Activated naive CD8-positive, alpha-beta T cell treated with anti-CD3 and anti-CD28 coated beads for 36 hours (primary cell): ENCODE results near the gene PBX2. TPM values are rescaled to one million over a fixed set of nuclear protein-coding genes. Genes with fewer than 3 reads are reported as not detected.

Source experiments
- DNase-seq: peaks from one replicate; pipeline ENCODE4 v3.0.0; 2021
- H3K27ac Mint-ChIP-seq: one replicate; pipeline ENCODE4 v1.8.0; 2022; ENCODE audit warnings: mild to moderate bottlenecking, moderate library complexity, mixed read lengths
- H3K27me3 Mint-ChIP-seq: one replicate; pipeline ENCODE4 v1.8.0; 2022; ENCODE audit warnings: mild to moderate bottlenecking, mixed read lengths
- H3K36me3 Mint-ChIP-seq: one replicate; pipeline ENCODE4 v1.8.0; 2021; ENCODE audit warnings: mild to moderate bottlenecking, mixed read lengths
- H3K4me1 Mint-ChIP-seq: one replicate; pipeline ENCODE4 v1.8.0; 2021; ENCODE audit warnings: mixed read lengths
- H3K4me3 Mint-ChIP-seq: one replicate; pipeline ENCODE4 v1.8.0; 2022; ENCODE audit warnings: mild to moderate bottlenecking, moderate library complexity, mixed read lengths
- H3K9me3 Mint-ChIP-seq: one replicate; pipeline ENCODE4 v1.8.0; 2022; ENCODE audit warnings: mixed read lengths
- total RNA-seq, 2 experiments: library from RNA; stranded (reverse); gene quantifications; one replicate each; pipeline ENCODE4 v1.2.3, GENCODE V29; 2021

The PBX2 gene
- total RNA-seq, 2 experiments from 2014 or later: 56.4 to 56.9 TPM

DNA sequence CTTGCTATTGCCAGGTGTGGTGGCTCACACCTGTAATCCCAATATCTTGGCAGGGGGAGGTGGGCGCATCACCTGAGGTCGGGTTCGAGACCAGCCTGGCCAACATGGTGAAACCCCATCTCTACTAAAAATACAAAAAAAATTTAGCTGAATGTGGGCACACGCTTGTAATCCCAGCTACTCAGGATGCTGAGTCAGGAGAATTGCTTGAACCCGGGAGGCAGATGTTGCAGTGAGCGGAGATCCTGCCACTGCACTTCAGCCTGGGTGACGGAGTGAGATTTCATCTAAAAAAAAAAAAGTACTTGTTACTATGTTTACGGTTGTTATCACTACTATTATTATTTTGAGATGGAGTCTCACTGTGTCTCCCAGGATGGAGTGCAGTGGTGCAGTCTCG lies 33.1 kb downstream of the PBX2 start:
- Mint-ChIP-seq H3K27ac (no peak overlapping the region), H3K4me3 (no peak overlapping the region), H3K4me1 (peaks cover 30% of the 10 kb centered on the region), H3K9me3 (no peaks in the 10 kb centered on the region), H3K36me3 (peaks cover 19% of the 10 kb centered on the region), H3K27me3 (no peaks in the 10 kb centered on the region)
- DNase-seq: no peak

DNA sequence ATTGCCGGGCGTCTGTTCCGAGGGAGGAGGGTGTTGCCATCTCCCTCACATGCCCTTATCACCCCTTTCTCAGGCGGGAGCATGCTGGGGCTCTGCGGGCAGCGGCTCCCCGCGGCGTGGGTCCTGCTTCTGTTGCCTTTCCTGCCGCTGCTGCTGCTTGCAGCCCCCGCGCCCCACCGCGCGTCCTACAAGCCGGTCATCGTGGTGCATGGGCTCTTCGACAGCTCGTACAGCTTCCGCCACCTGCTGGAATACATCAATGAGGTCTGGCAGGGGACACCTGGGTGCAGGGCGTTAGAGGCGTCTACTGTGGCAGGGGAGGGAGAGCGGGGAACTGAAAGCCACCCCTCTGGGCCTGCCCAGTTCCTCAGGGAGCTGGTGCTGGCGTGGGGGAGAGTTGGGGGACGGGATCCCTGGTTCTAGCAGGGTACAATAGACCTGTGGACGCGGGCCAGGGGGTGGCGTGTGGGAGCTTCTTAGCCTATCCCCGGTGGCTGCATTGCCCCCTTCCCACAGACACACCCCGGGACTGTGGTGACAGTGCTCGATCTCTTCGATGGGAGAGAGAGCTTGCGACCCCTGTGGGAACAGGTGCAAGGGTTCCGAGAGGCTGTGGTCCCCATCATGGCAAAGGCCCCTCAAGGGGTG lies 35.4 kb downstream of the PBX2 start:
- DNase-seq: peak; percentile 72
- peak overlapping the region; percentile 97 for H3K4me3 Mint-ChIP-seq
- peaks cover 9% of the 10 kb centered on the region for H3K27me3 Mint-ChIP-seq
- no peaks in the 10 kb centered on the region for H3K9me3 Mint-ChIP-seq
- H3K4me1 Mint-ChIP-seq: peaks cover 44% of the 10 kb centered on the region
- peak overlapping the region; percentile 92 for H3K27ac Mint-ChIP-seq
- H3K36me3 Mint-ChIP-seq: peaks cover 17% of the 10 kb centered on the region

DNA sequence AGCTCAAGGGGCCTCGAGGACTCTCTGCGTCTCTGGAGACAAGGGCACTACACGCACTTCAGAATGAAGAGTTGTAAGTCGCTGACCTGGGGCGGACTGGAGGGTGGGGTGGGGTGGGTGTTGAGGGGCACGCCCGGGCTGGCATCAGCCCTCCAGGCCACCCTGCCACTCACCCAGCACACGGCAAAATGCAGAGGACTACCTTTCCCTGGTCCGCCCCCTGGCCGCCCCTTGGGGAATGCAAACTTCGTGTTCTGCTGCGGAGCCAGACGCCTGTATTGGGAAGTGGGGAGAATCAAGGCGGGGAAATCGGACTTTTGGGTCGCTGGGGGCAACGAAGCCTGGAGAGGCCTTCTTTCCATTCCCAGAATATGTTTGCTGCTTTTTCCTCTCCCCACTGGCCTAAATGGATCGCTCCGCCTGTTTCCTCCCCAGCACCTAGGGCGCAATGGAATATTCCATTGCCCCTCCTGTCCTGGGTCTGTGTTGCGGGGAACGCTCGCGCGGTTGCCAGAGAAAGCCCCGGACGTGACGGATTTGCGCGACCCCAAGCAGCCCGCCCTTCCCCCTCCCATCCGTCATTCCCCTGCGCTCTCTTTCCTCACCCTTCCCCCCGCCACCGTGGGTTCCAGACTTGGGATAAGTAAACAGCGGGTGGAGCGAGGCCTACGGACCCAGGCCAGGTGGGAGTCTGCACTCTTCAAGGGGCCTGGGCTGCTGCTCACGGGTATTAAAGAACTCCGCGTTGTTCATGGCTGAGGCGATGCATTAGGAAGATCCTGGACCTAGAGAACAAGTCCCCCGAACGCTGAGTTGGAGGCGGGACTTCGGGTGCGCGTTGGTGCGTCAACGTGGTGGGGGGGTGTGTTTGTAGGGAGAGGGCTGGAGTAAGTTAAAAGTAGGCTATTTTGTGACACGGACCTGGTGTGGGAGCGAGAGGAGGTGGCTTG lies 36.2 kb downstream of the PBX2 start, which contains the start of gene PPT2:
Gene PPT2 (plus strand): TSS at position 578 of the 950 bp plus-strand sequence. CDS start 454 bp downstream, outside the sequence.
- Mint-ChIP-seq H3K27ac (peak within 1 kb of the TSS; percentile 92), H3K4me1 (peaks cover 48% of the 10 kb centered on the region), H3K36me3 (peaks cover 17% of the 10 kb centered on the region), H3K4me3 (peak within 1 kb of the TSS; percentile 97), H3K27me3 (peaks cover 13% of the 10 kb centered on the region), H3K9me3 (no peaks in the 10 kb centered on the region)
- peak; percentile 89 for DNase-seq

- peak overlapping the region; percentile 97 for H3K4me3 Mint-ChIP-seq
- peak overlapping the region; percentile 77 for H3K27ac Mint-ChIP-seq
- H3K36me3 Mint-ChIP-seq: peaks cover 14% of the 10 kb centered on the region
- DNase-seq: peak; percentile 40
- no peaks in the 10 kb centered on the region for H3K9me3 Mint-ChIP-seq
- H3K4me1 Mint-ChIP-seq: peaks cover 55% of the 10 kb centered on the region
- H3K27me3 Mint-ChIP-seq: peaks cover 18% of the 10 kb centered on the region
Observed at GRCh38 chr6:32152769-32153563, 37.0 kb downstream of the PBX2 start.

GRCh38 chr6:32151863-32152768 lies 37.9 kb downstream of the PBX2 start, which contains the start of gene PRRT1:
PRRT1 (minus strand) TSS chr6:32151939; CDS start chr6:32151827, 112 bp downstream.
- H3K27me3 Mint-ChIP-seq: peaks cover 21% of the 10 kb centered on the region
- peaks cover 7% of the 10 kb centered on the region for H3K36me3 Mint-ChIP-seq
- no peak for DNase-seq
- peak within 1 kb of the TSS; percentile 26 for H3K27ac Mint-ChIP-seq
- H3K4me3 Mint-ChIP-seq: peak within 1 kb of the TSS; percentile 97
- H3K9me3 Mint-ChIP-seq: no peaks in the 10 kb centered on the region
- peaks cover 56% of the 10 kb centered on the region for H3K4me1 Mint-ChIP-seq

DNA sequence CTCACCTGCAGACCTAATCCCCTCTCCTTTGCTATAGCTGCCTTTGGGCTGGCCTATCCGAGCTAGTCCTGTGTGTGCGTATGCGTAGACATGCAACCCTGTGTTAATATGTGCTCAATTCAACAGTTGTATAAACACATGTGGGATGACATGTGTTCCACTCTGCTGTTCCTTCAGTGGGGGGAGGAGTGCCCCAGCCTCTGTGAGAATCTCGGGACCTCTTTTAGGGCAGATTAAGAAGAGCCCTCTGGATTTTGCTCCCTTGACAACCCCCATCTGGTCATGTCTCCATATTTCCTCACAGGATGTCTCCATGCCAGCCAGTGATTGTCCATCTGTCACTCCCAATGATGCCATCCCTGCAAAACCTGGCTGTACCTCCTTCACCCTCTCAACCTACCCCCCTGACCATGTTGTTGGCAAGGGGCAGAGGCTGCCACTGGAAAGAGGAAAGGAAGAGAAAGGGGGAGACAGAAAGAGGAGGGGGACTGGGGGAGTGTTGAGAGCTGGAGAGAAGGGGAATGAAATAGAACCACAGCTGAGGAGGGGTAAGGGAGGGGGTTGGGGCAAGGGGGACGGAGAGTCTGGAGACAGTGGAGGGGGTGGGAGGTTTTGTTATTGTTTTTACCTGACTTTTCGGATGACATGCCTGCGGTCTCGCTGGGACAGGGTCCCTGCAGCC lies 38.7 kb downstream of the PBX2 start:
- DNase-seq: no peak
- H3K27me3 Mint-ChIP-seq: peaks cover 21% of the 10 kb centered on the region
- H3K36me3 Mint-ChIP-seq: peaks cover 7% of the 10 kb centered on the region
- peaks cover 56% of the 10 kb centered on the region for H3K4me1 Mint-ChIP-seq
- H3K9me3 Mint-ChIP-seq: no peaks in the 10 kb centered on the region
- H3K4me3 Mint-ChIP-seq: peak overlapping the region; percentile 69
- peak overlapping the region; percentile 18 for H3K27ac Mint-ChIP-seq

GRCh38 chr6:32149932-32150870 lies 39.8 kb downstream of the PBX2 start:
- Mint-ChIP-seq H3K36me3 (peaks cover 7% of the 10 kb centered on the region), H3K27ac (peak overlapping the region; percentile 8), H3K4me1 (peaks cover 46% of the 10 kb centered on the region), H3K27me3 (peaks cover 21% of the 10 kb centered on the region), H3K9me3 (no peaks in the 10 kb centered on the region), H3K4me3 (peak overlapping the region; percentile 69)
- DNase-seq: no peak

DNA sequence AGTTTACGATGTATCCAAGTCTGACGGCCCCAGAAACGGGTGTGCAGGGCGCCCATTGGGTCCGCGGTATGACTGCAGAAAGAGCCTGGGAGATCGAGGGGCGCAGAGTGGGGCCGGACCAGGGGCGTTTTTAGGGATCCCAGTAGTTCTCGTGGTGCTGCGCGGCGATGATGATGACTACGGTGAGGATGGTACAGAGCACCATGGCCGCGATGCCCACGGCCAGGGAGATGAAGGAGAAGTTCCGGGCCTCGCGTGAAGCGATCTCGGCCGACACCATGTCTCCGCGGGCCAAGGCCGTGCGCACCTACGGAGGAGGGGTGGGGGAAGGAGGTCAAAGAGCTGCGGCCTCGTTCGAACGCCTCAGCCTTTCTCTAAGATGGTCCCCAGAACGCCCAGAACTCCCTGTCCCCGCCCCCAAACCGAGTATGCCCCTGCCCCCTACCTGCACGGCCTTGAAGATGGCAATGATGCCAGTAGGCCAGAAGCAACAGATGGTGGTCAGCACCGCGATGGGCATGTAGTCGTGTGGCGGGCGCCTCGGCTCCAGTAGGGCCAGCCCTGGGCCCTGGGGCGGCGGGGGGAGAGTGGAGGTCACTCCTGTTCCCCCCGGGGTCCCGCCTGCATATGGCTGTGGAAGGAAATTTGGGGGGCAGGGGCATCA lies 40.8 kb downstream of the PBX2 start:
- Mint-ChIP-seq H3K27me3 (peaks cover 21% of the 10 kb centered on the region), H3K4me1 (peaks cover 40% of the 10 kb centered on the region), H3K27ac (peak overlapping the region; percentile 80), H3K9me3 (no peaks in the 10 kb centered on the region), H3K4me3 (peak overlapping the region; percentile 73), H3K36me3 (peaks cover 7% of the 10 kb centered on the region)
- DNase-seq: no peak

GRCh38 chr6:32148289-32149091 lies 41.5 kb downstream of the PBX2 start:
- H3K4me1 Mint-ChIP-seq: peaks cover 40% of the 10 kb centered on the region
- peaks cover 21% of the 10 kb centered on the region for H3K27me3 Mint-ChIP-seq
- H3K4me3 Mint-ChIP-seq: peak overlapping the region; percentile 73
- DNase-seq: peak; percentile 70
- H3K27ac Mint-ChIP-seq: peak overlapping the region; percentile 80
- peaks cover 4% of the 10 kb centered on the region for H3K36me3 Mint-ChIP-seq
- H3K9me3 Mint-ChIP-seq: no peaks in the 10 kb centered on the region

GRCh38 chr6:32147401-32148132 lies 42.4 kb downstream of the PBX2 start:
- Mint-ChIP-seq H3K4me3 (no peak overlapping the region), H3K9me3 (no peaks in the 10 kb centered on the region), H3K27me3 (peaks cover 21% of the 10 kb centered on the region), H3K4me1 (peaks cover 32% of the 10 kb centered on the region), H3K27ac (no peak overlapping the region), H3K36me3 (peaks cover 4% of the 10 kb centered on the region)
- DNase-seq: no peak

DNA sequence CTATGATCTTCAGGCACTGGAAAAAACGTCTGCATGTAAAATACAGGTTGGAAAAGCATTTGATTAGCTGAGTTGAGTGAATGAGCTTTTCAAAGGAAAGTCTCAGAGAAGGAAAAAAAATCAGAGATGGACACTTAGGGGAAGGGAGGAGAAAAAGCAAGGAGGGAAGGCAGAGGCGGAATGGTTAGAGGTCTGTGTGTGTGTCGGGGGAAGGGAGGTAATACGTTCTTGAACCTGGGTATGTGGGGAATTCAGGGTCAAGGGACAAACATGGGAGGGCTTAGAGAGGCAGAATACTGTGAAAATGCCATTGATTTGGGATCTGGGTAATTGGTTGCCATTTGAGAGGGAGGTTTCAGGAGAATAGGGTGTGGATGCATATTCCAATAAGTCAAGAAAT lies 43.3 kb downstream of the PBX2 start:
- H3K4me3 Mint-ChIP-seq: no peak overlapping the region
- peaks cover 21% of the 10 kb centered on the region for H3K27me3 Mint-ChIP-seq
- no peak for DNase-seq
- H3K9me3 Mint-ChIP-seq: no peaks in the 10 kb centered on the region
- no peak overlapping the region for H3K27ac Mint-ChIP-seq
- H3K36me3 Mint-ChIP-seq: peaks cover 4% of the 10 kb centered on the region
- H3K4me1 Mint-ChIP-seq: peaks cover 26% of the 10 kb centered on the region
